NCI-H2081 (cell line): Measurements from ENCODE around the gene IRAK3.
"Not testable (repeated sequence)": the region's sequence is repeated elsewhere in the genome, so short reads cannot be mapped to it uniquely, and the experiment has no call there.

ENCODE experiments used
- DNase-seq, 2 experiments: peaks; one replicate each; lab custom pipeline; 2025; lab: John Stamatoyannopoulos, UW

IRAK3 gene

DNA sequence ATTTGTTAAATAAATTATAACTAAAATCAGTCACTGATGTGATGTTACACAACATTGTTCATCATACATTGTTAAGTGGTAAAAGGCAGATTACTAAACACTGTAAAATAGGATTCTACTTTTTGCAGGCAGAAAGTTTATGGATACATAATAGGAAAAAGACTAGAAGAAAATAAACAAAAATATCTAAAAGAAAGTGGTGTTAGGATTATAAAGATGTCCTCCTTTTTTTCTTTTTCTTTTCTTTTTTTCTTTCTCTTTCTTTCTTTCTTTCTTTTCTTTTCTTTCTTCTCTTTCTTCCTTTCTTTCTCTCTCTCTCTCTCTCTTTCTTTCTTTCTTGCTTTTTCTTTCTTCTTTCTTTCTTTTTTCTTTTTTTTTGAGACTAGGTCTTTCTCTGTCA lies 73.7 kb downstream of the IRAK3 start:
- DNase-seq, result no peak

DNA sequence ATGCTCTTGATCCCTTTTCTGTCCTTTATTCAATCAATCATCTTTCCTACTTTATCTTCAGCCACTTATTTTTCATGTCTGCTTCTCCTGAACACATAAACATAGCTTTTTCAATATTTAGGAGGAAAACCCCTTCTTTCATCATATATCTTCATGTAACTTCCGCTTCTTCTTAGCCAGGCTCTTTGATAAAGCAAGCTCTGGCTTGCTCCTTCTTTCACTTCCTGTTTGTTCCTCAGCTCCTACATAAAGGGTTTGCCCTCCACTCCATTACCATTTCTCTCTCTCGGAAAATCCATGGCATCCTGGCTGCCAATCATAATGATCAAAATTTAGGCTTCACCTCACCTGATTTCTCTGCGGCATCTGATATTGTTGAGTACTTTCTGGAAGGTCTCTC lies 79.5 kb downstream of the IRAK3 start:
- no peak for DNase-seq

GRCh38 chr12:66269142-66269541 lies 80.1 kb downstream of the IRAK3 start:
- no peak for DNase-seq

DNA sequence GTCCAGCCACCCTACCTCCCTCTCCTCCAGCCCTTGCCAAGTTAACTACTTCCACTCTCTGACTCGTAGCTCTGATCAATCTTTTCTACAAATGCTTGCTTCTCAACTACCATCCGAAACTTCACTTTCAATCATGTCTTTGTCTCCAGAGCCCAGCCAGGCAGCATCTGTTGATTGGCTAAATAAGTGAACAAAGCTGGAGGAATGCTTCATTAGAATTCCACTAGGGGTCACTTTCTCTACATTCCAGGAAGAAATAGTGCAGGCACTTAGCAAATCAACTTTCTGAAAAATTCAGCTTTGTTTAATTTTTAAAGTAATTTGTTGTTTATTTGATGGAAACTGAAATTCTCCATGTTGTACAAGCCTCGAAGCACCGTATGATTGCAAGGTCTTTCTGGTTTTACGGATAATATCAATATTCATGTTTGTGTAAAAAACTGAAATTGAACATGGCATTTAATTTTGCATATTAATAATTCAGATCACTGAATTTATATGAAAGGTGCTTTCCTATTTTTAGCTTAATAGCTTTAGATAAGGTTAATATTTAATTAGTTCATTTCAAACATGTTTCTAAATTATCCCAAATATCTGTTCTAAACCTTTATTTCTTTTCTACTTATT lies 80.9 kb downstream of the IRAK3 start:
- peak; percentile 5 to 32 for DNase-seq

- DNase-seq, result no peak
Observed at GRCh38 chr12:66270613-66271012, 81.6 kb downstream of the IRAK3 start.

- no peak for DNase-seq
Observed at GRCh38 chr12:66272650-66273049, 83.6 kb downstream of the IRAK3 start.

GRCh38 chr12:66273147-66273546 lies 84.1 kb downstream of the IRAK3 start:
- no peak for DNase-seq

GRCh38 chr12:66275040-66275439 lies 86.0 kb downstream of the IRAK3 start:
- DNase-seq, result no peak

DNA sequence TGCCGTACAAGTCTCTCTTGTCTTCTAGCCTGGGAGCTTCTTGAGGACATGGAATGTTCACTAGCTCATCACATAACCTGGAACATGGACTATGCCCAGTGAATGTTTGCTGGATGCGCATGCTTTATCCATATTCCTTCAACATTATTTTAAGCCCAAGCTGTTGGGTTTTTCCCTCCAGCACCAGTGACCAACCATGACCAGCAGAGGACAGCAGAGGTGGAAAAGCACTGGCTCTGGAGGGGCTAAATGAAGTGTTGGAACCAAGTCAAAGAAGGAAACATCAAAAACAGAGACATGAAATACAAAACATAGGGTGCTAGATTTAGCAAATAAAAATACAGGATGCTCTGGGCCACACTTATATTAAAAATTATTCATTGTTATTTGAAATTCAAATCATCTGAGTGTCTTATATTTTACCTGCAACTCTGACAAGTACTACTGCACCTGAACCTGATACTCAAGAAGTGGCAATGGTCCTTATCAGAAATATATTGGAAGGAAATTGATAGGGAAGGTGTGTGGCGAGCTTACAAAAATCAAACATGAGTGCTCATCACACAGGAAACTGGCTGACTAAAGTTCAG lies 90.2 kb downstream of the IRAK3 start:
- peak in 1 of 2 experiments; percentile 17 for DNase-seq

GRCh38 chr12:66280561-66280960 lies 91.5 kb downstream of the IRAK3 start:
- no peak for DNase-seq

DNA sequence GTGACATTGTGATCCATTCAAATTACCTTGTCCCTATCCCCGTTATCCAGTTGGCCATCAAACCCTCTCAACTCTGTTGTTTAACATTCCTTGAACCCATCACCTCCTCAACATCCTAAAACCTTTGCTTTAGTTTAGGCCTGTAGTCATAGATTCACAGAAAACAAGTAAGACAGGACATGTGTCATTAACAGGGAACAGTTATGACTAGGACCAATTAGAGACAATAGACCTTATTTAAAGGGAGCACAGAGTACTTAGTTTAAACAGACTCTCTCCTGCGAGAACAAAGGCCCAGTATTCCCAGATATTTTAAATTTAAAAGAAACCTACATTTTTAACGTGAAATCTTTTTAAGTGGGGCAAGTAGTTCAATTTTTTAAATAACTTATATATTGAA lies 93.2 kb downstream of the IRAK3 start:
- DNase-seq, result no peak

DNA sequence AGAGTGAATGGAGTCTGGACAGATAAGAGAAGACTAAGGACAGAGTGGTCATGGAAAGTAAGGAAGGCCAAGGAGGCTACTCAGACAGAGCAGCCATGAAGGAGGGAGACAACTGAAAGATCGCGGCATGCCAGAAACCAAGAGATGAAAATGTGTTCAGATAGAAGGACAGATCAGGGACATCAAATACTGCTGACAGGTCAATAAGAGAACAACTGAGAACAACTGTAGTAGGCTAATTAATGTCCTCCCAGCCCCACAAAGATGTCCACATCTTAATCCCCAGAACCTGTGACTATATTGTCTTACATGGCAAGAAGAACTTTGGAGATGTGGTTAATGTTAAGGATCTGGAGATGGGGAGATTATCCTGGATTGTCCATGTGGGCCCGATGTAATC lies 98.3 kb downstream of the IRAK3 start:
- DNase-seq, result no peak

- DNase-seq, result no peak
Observed at GRCh38 chr12:66288121-66288520, 99.1 kb downstream of the IRAK3 start.

- no peak for DNase-seq
Observed at GRCh38 chr12:66289485-66289884, 100.5 kb downstream of the IRAK3 start.

- no peak for DNase-seq
Observed at GRCh38 chr12:66290716-66291200, 101.7 kb downstream of the IRAK3 start.

GRCh38 chr12:66296176-66296683 lies 107.2 kb downstream of the IRAK3 start:
- DNase-seq, result no peak

DNA sequence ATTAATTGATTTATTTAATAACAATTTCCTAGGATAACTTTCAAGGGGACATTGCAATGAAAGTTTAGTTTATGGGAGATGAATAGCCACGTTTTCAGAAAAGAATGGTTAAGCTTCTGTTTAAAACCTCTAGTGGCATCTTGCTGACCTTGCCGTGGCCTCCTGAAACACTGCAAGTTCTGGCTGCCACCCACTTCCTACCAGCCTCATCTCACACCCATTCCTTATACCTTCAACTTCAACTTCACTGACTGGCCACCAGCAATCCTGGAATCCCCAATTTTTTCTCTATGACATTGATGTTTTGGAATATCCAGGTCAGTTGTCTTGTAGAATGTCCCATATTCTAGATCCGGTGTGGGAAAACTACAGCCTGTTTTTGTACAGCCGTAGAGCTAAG lies 108.1 kb downstream of the IRAK3 start:
- DNase-seq, result no peak

DNA sequence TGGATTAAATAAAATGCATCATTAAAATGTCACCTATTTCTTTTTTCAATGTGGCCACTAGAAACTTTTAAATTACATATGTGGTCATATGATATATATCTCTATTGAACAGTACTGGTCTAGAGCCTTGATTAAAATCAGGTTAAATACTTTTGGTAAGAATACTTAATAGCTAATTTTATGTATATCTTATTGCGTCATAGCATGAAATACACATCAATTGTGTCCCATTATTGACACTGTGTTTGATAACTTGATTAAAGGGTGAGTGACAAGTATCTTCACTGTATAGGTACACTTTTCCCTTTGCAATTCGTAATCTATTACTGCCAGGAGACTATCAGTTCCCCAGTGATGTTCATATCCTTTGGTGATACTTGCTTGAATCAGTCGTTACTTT lies 108.9 kb downstream of the IRAK3 start:
- no peak for DNase-seq

- peak; percentile 97 for DNase-seq
Observed at GRCh38 chr12:66301944-66302826, 113.2 kb downstream of the IRAK3 start, which contains the start of gene HELB. HELB (plus strand) TSS chr12:66302493; CDS start chr12:66302604, 111 bp downstream.

- no peak for DNase-seq
Observed at GRCh38 chr12:66302827-66303169, 113.8 kb downstream of the IRAK3 start.

- DNase-seq, result not testable (repeated sequence)
Observed at GRCh38 chr12:66303316-66303804, 114.3 kb downstream of the IRAK3 start.
